ENCODE data around the gene ASIC4.

Gene ASIC4

GRCh38 chr2:219482674-219483405 is 31.4 kb upstream of the ASIC4 start:
- DNase-seq = no peak

GRCh38 chr2:219483451-219484342 is 30.6 kb upstream of the ASIC4 start:
- DNase-seq = no peak

GRCh38 chr2:219484343-219485200 is 29.7 kb upstream of the ASIC4 start:
- no peak for DNase-seq

GRCh38 chr2:219485201-219485580 is 29.1 kb upstream of the ASIC4 start:
- no peak for DNase-seq

GRCh38 chr2:219486380-219486959 is 27.8 kb upstream of the ASIC4 start:
- DNase-seq = peak; percentile 66

GRCh38 chr2:219488149-219488843 is 26.0 kb upstream of the ASIC4 start:
- DNase-seq = no peak

GRCh38 chr2:219488844-219489194 is 25.5 kb upstream of the ASIC4 start:
- DNase-seq = no peak

GRCh38 chr2:219489315-219489714 is 25.0 kb upstream of the ASIC4 start:
- no peak for DNase-seq

- DNase-seq = no peak
Observed at GRCh38 chr2:219490186-219490585, 24.1 kb upstream of the ASIC4 start.

GRCh38 chr2:219490600-219491130 is 23.6 kb upstream of the ASIC4 start:
- DNase-seq = no peak

- no peak for DNase-seq
Observed at GRCh38 chr2:219491278-219491963, 22.9 kb upstream of the ASIC4 start.

GRCh38 chr2:219492575-219492974 is 21.7 kb upstream of the ASIC4 start:
- peak; percentile 42 for DNase-seq

GRCh38 chr2:219493086-219493485 is 21.2 kb upstream of the ASIC4 start:
- DNase-seq = no peak

- no peak for DNase-seq
Observed at GRCh38 chr2:219494952-219495530, 19.2 kb upstream of the ASIC4 start.

GRCh38 chr2:219495531-219496122 is 18.7 kb upstream of the ASIC4 start:
- peak; percentile 58 for DNase-seq

- DNase-seq = no peak
Observed at GRCh38 chr2:219496247-219496824, 17.9 kb upstream of the ASIC4 start.

- DNase-seq = no peak
Observed at GRCh38 chr2:219496825-219497494, 17.3 kb upstream of the ASIC4 start.

GRCh38 chr2:219497495-219498279 is 16.6 kb upstream of the ASIC4 start:
- DNase-seq = peak; percentile 38
